GM23338 (cell line): ENCODE results near the gene VAMP2.

Experiments
- CREB1 ChIP-seq: fragments of 250-450 bp; sonication (Bioruptor Pico); IDR thresholded peaks from 2 replicates; pipeline ENCODE4 v1.5.0; 2020; ENCODE audit warnings: low read depth, mild to moderate bottlenecking, moderate library complexity
- CTCF ChIP-seq, 2 experiments: fragments of 200-600 bp in 1 of 2; sonication (generic) in 1 of 2; conservative IDR thresholded peaks; 2 replicates each; pipeline versions ENCODE4 v1.5.1 to v1.6.1; 2016 to 2017; ENCODE audit warnings: antibody characterized with exemption in 2 of 2, low read depth in 2 of 2, mild to moderate bottlenecking in 2 of 2, moderate library complexity in 1 of 2
- EZH2 ChIP-seq: fragments of 200-600 bp; sonication (generic); IDR thresholded peaks from one replicate; pipeline ENCODE4 v1.8.0; 2017; ENCODE audit warnings: antibody characterized with exemption, mild to moderate bottlenecking, low read depth; ENCODE audit not compliant: unreplicated experiment
- EZH2phosphoT487 ChIP-seq: fragments of 200-600 bp; sonication (generic); IDR thresholded peaks from one replicate; pipeline ENCODE4 v1.8.1; 2018; ENCODE audit warnings: antibody characterized with exemption; ENCODE audit not compliant: unreplicated experiment
- NANOG ChIP-seq: IDR thresholded peaks from 2 replicates; pipeline ENCODE4 v1.6.1; 2016; ENCODE audit warnings: antibody characterized with exemption, borderline replicate concordance
- POLR2AphosphoS5 ChIP-seq: IDR thresholded peaks from 2 replicates; pipeline ENCODE4 v1.6.1; 2016; ENCODE audit warnings: antibody characterized with exemption, low read depth

GRCh38 chr17:8189041-8189710, 26.4 kb upstream of the VAMP2 start:
- TF ChIP-seq CTCF (conservative IDR thresholded peaks at IDR 0.05; ENCODE audit: low read depth in 2 of 2) (no peak), EZH2 (no peak), EZH2phosphoT487 (no peak), CREB1 (no peak), NANOG (no peak), POLR2AphosphoS5 (no peak)
